ENCODE measurements around the gene RBM48.

The RBM48 gene

DNA sequence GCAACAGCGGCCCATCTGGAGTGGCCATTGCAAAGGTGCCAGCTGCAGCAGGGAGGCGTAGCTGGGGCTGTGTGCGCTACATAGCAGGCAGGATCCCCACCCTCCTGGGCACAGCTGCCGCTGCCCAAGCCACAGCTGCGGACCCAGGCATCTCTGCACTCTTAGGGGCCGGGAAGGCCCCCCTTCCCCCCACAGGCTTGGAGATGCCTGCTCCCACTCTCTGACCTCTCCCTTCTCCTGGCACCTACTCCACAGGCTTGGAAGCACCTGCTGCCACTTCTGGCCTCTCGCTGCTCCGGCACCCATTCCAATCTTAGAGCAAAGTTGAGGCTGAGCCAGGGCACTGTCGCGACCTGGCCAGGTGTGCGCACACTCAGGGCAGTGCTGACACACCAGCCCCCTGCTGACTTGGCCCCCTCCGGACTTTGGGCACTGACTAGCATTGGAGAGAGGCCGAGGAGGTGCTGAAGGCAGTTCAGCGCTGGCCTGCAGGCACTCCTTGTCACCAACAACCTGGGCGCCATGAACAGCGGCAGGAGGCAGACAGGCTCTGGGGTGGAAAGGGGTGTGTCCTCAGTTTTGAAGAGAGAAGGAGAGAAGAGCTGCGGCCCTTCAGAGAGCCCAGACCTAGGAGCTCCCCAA, 18.4 kb downstream of the RBM48 start:
- DNase-seq: no peak

DNA sequence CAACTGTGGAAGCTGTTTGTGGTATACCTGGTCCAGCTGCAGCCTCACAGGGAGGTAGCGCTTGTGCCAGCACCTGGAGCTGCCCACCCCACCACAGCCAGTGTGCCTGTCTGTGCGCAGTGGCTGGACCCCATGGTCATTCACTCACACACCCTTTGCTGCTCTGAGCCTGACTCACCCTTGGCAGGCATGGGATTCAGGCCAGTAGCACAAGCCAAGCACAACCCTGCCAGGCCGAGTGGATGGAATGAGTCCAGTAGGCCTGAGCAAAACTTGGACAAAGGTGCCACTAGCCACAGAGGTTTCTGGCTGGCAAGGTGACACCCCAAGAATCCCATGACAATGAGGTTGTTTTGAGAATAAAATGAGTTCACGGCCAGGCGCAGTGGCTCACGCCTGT, 19.0 kb downstream of the RBM48 start:
- no peak for DNase-seq

DNA sequence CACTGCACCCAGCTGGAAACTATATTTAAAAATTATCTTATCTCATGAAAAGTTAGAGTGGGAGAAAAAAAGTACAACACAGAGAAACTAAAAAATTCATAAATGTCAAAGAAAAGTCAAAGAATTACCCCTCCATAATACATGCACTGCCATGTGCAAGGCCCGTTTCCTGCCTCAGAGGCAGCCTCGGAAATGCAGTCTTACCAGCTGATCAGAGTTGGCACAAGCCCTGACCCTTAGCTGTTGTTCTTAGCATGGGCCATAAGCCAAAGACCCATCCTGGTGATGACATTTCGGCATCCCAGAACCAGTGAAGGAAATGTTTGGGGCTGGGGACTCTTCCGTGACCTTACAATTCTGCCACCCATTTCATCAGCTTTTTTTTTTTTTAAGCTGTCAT, 21.6 kb downstream of the RBM48 start:
- DNase-seq: no peak

DNA sequence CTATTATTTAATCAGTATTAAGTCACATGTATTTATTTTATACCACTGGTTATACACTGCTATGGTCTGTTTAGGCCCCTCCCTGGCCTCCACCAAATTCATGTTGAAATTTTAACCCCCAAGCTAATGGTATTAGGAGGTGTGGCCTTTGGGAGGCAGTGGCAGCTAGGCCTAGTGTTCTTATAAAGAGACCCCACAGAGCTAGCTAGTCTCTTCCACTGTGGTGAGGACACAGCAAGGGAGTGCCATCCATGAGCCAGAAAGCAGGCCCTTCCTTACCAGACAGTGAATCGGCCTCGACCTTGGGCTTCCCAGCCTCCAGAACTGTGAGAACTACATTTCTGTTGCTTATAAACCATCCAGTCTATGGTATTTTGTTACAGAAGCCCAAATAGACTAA, 28.7 kb downstream of the RBM48 start:
- no peak for DNase-seq

DNA sequence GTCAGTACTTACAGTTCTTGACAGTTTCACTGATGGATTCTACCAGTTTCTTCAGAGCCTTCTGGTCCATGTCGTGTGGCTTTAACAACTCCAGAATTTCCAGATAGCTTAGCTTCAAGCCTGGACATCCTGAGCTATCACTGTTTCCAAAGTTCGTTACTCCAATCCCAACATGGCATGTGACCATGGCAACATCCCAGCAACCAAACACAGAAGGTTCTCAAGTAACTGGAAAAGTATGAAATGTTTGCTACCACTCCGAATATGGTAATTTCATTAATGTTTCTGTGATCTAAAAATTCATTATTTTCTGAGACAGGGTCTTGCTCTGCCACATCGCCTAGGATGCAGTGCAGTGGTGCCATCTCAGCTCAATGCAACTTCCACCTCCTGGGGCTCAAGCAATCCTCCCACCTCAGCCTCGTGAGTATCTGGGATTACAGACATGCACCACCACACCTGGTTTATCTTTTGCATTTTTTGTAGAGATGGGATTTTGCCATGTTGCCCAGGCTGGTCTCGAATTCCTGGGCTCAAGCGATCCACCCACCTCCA, 29.3 kb downstream of the RBM48 start:
- no peak for DNase-seq

DNA sequence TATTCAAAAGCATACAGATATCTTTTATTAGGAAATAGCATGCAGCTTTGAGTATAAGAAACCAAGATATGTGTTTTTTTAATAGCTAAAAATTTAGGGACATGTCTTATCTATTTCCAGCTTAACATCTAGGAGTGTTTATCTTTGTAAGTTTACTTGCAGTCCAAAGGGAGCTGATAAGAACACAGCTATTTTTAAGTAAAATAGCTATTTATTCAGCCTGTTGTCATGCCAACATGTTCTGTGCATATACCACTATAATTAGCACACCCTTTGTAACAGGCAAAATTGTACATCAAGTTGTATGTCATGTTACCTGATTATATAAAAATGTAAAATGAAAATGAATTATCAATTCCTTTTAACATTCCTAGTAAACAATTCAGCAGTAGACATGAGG, 32.0 kb downstream of the RBM48 start:
- no peak for DNase-seq

DNA sequence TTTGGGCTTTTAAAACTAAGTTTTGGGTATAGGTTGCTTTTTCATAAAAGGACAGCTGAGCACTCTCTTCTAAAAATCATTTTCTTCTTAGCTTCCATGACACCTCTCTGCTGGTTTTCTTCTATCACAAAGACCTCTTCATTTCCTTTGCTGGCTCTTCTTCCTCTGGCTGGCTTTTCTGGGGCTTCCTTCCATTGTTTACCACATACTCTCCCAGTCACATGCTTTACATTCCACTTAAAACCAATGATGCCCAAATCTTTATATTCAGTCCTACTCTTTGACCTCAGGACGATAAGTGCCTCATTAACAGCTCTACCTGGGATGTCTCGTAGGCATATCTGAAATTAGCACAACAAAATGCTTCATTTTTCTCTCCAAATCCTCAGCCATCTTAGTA, 34.8 kb downstream of the RBM48 start:
- no peak for DNase-seq

DNA sequence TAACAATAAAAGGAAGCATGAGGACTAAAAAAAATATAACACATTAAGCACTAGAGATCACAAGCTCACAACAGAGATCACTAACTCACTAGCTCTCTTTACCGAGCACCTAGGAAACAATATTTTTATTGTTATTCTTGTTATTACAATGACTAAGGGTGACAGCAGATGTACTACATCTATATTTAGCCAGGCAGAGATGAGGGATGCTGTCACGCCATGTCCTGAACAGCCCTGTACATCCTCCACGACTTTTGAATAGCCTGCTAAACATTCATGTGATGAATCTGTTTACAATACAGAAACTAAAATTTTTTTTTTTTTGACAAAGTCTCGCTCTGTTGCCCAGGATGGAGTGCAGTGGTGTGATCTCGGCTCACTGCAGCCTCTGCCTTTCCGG, 38.9 kb downstream of the RBM48 start:
- no peak for DNase-seq

DNA sequence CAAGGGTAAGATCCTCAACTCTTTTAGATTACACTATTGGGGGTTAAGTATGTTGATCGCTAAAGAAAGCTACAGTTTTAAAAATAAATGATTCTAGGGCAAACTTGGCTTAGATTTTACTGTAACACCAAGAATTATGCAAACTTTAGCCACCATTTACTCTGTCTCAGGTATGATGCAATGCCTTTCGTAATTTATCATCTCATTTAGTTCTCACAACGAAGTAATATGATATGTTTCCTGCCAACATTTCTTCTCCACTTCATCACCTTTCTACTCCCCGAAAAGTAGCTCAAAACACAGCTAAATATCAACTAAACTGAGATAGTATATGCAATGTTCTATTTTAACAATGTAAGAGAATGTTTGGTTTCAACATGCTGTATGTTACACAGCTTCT, 40.5 kb downstream of the RBM48 start:
- DNase-seq: no peak

DNA sequence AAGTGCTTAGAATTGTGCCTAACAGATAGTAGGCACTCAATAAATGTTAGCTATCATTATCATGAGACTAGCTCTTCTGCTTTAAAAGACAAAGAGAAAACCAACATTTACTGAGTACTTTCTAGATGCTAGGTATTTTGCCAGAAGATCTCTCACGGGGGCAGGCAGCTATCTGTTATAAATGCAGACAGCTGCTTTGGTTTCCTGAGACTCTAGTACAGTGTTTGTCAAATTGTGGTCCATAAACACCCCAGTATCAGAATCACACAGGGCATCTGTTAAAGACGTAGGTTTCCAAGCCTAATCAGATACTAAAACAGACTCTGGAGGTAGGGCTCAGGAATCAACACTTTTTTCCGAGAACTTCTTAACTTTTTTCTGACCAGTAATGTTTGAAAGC, 47.7 kb downstream of the RBM48 start:
- DNase-seq: no peak

DNA sequence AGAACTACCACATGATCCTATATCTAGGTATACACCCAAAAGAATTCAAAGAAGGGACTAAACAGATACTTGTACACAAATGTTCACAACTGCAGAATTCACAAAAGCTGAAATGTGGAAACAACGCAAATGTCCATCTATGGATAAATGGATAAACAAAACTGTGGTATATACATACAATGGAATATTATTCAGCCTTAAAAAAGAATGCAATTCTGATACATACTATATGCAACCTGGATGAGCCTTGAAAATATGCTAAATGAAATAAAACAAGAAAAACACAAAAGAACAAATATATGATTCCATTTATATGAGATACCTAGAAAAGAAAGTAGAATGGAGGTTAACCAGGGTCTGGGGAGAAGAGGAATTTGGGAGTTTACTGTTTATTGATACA, 54.4 kb downstream of the RBM48 start:
- DNase-seq: no peak

DNA sequence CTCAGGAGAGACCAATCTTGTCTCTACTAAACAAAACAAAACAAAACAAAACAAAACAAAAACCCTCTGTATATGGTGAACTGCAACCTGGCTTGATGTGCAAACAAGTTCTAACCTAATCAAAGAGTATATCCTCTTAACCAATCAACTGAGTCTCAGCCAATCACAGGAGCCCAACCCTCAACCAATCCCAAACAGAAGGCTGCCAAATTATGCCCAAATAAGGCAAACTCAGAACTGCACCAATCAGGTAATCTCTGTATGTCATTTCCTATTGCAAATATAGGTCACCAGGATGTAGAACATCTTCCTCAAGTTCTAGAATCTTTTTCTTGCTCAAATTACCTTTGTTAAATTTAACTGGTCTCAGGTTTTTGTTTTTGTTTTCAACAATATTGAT, 56.4 kb downstream of the RBM48 start:
- DNase-seq: no peak

DNA sequence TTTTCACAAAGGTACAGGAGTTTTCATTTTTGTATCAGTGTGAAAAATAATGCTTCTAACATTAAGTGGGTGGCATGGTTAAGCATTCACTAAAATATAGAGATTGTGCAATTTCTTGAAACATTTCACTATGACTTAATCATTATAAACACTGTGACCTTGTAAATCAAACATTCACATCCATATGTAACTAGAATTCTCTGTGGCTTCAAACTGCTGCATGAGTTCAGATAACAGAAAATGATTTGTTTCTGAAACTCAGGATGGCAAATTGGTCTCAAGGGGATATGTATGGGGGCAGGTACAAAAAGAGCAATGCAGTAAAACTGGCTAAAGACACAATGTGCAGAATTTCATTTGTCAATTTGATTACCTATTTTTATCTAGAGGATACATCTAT, 57.8 kb downstream of the RBM48 start:
- DNase-seq: no peak

DNA sequence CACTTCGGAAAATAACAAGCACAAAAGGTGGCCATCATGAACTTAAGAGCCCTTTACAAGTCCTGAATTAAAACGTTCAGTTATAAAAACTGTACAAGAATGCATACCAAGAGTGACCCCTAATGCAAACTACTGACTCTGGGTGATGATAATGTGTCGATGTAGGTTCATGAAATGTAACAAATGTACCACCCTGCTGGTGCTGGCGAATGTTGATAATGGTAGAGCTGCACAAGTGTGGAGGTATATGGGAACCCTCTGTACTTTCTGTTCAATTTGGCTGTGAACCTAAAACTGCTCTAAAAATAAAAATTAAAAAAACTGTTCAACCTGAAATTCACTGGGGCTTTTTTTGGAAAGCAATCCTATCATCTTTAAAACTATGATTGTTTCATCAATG, 58.2 kb downstream of the RBM48 start:
- no peak for DNase-seq

Measured in activated T-cell treated with anti-CD3 and anti-CD28 coated beads for 4 hours (primary cell).